ENCODE measurements around the gene RASGEF1B.
"Not testable (repeated sequence)": the region's sequence is repeated elsewhere in the genome, so short reads cannot be mapped to it uniquely, and the experiment has no call there.

The RASGEF1B gene

DNA sequence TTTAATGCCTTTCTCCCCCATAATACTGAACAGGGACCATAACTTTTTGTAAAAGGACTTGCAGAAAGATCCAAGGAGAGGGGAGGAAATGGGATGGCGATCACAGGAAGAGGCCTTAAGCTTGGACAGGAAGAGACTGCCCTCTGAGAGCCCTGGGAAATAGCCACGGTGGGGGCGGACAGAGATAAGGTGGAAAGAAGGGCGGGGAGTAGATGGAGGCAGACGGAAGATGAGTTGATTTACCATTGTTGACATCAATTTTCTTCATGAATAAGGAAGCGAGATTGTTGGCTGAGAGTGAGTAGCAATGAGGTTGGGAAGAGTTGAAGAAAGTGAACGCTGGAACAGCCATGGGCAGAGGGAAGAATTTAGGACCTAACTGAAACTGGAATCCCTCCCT is 63.4 kb downstream of the RASGEF1B start:
- Mint-ChIP-seq H3K4me1 (peaks cover 6% of the 10 kb centered on the region), H3K27ac (no peak overlapping the region)
- no peak for ATAC-seq

DNA sequence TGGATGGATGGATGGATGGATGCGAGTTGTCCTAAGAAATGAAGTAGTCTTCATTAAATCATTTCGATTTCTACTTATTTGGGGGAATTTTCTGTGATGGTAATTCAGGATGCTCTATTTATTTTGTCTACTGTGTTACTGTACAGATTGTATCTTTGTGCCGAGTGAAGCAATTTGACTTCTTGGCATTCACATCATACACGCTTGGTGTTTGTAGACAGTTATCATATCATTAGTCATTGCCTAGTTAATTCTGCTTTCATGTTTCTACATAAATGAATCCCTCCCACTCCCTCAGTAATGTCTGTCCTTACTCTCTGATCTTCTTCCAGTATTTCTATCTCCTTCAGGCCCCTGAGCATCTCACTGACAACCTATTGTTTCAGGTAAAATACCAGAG is 64.0 kb downstream of the RASGEF1B start:
- no peak for DNase-seq
- H3K4me1 Mint-ChIP-seq: peaks cover 6% of the 10 kb centered on the region

More for the DNA sequence above, 63.4 kb downstream of the RASGEF1B start:
- Mint-ChIP-seq H3K27me3 (peaks cover 11% of the 10 kb centered on the region), H3K9me3 (no peaks in the 10 kb centered on the region), H3K4me3 (no peak overlapping the region)
- no peak for DNase-seq

DNA sequence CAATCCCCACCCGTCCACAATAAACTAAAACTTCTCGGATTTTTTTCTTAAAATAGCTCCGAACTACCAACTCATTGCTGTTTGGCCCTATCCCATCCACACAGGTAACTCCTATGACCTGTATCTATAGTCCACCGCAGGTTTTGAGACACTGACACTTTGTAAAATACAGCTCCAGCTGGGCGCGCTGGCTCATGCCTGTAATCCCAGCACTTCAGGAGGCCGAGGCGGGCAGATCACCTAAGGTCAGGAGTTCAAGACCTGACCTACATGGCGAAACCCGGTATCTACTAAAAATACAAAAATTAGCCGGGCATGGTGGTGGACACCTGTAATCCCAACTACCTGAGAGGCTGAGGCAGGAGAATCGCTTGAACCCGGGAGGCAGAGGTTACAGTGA is 65.2 kb downstream of the RASGEF1B start:
- ATAC-seq: not testable (repeated sequence)

More for the DNA sequence above, 64.0 kb downstream of the RASGEF1B start:
- Mint-ChIP-seq H3K9me3 (no peaks in the 10 kb centered on the region), H3K27me3 (peaks cover 11% of the 10 kb centered on the region), H3K4me3 (no peak overlapping the region), H3K27ac (peak overlapping the region in 1 of 2 donors; percentile 6)
- ATAC-seq: no peak

DNA sequence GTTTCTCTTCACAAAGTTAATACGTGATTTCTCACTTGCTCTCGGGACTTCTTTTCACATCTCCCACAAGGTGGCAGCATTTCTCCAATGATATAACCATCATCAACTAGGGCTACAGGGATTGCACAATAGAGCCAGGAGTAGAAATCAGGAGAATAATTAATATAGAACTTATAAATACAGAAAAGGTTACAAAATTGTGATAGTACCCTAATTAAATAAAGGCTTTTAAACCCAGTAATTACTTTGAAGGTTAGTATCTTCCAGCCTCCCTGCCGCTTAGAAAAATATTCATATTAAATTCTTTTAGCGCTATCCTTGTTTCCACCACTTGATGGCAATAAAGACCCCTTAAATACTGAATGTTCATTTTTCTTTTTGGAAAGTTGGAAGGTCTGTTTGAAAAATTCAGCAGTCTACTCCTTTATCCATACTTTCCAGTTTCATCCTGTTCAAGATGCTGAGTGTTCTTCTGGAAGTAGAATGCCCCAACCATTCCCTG is 65.8 kb downstream of the RASGEF1B start:
- ATAC-seq: peak; percentile 48

More for the DNA sequence above, 65.2 kb downstream of the RASGEF1B start:
- H3K27ac Mint-ChIP-seq, H3K4me1 Mint-ChIP-seq, H3K9me3 Mint-ChIP-seq, H3K4me3 Mint-ChIP-seq, DNase-seq: not testable (repeated sequence)
- H3K27me3 Mint-ChIP-seq: peaks cover 11% of the 10 kb centered on the region

DNA sequence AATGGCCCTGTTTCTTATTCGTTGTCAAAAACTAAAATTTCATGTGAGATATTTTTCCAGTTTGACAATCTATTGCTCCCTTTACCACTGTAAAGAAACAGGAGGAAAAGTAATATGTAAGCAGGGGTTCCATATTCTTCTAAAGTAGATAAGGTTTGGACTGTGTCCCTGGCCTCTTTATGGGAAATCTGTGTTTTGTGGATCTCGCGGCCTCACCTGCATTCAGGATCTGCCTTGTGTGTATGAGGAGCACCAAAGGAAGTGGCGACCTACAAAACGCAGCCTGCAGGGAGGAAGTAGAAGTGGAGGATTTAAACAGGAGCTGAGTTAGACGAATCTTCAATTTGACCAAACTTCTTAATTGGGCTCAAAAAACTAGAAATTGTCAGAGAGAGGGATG is 67.0 kb downstream of the RASGEF1B start:
- Mint-ChIP-seq H3K9me3 (no peaks in the 10 kb centered on the region), H3K4me3 (no peak overlapping the region), H3K27me3 (peaks cover 11% of the 10 kb centered on the region), H3K4me1 (peaks cover 6% of the 10 kb centered on the region), H3K27ac (peak overlapping the region in 1 of 2 donors; percentile 27)
- no peak for DNase-seq
- no peak for ATAC-seq

More for the DNA sequence above, 65.8 kb downstream of the RASGEF1B start:
- no peak overlapping the region for H3K27ac Mint-ChIP-seq
- H3K4me1 Mint-ChIP-seq: peaks cover 6% of the 10 kb centered on the region
- H3K9me3 Mint-ChIP-seq: no peaks in the 10 kb centered on the region
- peak; percentile 30 to 39 for DNase-seq
- no peak overlapping the region for H3K4me3 Mint-ChIP-seq
- H3K27me3 Mint-ChIP-seq: peaks cover 11% of the 10 kb centered on the region

DNA sequence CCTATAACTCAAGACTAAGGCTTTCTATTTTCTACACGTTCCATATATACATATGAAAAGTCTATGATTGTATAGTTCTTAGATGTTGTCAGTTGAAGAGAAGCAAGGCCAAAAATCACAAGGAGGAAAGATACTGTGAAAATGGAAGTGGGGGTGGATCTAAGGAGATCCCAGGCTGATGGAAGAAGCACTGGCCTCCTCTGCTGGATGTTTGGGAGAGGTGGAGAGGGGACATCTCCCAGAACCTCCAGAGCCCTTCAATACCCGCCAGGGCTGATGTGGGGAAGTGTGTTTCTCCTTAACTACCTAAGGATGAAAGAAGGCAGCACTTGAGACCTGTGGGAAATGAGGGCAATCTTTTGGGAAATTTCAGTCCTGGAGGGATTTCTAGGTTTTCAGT is 67.4 kb downstream of the RASGEF1B start:
- Mint-ChIP-seq H3K27ac (peak overlapping the region in 1 of 2 donors; percentile 48), H3K4me1 (peaks cover 6% of the 10 kb centered on the region), H3K4me3 (no peak overlapping the region), H3K27me3 (peaks cover 11% of the 10 kb centered on the region), H3K9me3 (no peaks in the 10 kb centered on the region)
- DNase-seq (no peak), ATAC-seq (no peak)

DNA sequence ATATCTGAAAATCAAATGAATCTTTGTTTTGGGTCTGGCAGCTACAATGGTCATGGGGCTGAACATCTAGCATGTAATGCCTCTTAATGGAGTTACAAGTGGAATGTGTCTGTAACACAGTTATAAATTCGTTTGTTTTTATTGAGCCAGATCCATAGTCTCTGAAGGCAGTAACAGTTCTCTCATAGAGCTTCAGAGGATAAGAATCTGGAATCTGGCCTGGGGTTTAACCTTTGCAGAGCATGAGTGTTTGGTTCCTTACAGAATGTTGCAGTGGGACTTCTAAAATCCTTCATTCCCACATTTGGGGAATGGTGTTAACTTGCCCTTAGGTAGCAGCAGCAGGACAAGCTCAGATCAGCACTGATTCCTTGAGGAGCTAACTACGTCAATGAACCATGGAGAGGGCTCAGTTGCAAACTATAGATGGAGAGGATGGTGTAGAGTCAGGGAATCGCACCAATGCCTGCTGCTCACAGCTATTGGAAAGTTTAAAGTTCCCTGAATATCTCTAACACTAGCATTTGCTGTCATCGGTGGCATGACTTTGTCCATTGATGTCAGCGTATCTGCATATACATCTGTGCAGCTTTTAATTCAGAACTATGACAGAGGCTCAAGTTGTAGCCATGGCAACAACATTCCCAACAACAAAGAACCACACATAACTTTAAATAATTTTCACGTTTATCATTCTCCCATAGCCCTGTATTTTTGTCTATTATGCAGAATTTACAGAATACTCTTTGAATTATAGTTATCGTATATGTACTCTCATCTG is 72.2 kb downstream of the RASGEF1B start:
- Mint-ChIP-seq H3K27me3 (peaks cover 9% of the 10 kb centered on the region), H3K4me1 (no peaks in the 10 kb centered on the region), H3K4me3 (no peak overlapping the region), H3K9me3 (no peaks in the 10 kb centered on the region), H3K27ac (no peak overlapping the region)
- ATAC-seq: no peak
- no peak for DNase-seq

DNA sequence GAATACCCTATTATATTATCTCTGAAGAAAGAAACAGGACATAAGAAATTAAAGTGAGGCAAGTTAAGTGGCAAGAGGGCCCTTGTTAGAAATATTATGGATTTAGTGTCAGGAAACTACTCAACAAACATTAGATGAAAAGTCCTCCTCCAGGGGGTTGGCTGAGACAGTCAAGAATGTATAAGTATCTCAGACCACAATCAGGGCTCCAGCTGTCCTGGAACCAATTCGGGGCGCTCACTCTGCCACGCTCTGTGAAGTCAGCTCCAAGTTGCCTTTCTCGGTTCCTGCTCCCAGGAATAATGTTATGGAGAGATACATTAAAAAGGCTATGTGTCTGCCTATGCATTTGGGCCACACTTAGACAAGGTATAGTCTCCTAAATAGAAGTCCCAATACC is 73.3 kb downstream of the RASGEF1B start:
- no peak overlapping the region for H3K4me3 Mint-ChIP-seq
- DNase-seq: no peak
- no peaks in the 10 kb centered on the region for H3K27me3 Mint-ChIP-seq
- H3K9me3 Mint-ChIP-seq: no peaks in the 10 kb centered on the region
- no peak for ATAC-seq
- no peak overlapping the region for H3K27ac Mint-ChIP-seq
- no peaks in the 10 kb centered on the region for H3K4me1 Mint-ChIP-seq

DNA sequence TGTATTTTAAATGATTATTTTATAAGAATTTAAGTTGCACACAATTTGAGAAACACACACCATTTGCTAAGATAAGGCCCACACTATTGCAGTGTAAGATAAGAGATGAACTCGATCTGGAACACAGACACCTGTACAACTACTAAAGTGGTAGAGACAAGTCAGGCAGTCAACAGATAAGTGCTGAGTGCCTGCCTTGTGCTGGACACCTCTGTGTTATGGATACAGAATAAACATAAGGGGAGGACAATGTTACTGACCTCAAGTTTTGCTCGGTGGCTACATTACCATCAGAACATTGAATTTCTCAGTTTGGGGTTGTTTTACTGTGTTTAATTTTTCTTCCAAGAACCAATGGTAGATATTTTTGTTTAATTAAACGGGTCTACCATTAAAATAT is 74.1 kb downstream of the RASGEF1B start:
- DNase-seq: no peak
- no peak for ATAC-seq
- H3K9me3 Mint-ChIP-seq: no peaks in the 10 kb centered on the region
- no peak overlapping the region for H3K27ac Mint-ChIP-seq
- H3K27me3 Mint-ChIP-seq: no peaks in the 10 kb centered on the region
- H3K4me3 Mint-ChIP-seq: no peak overlapping the region
- no peaks in the 10 kb centered on the region for H3K4me1 Mint-ChIP-seq

DNA sequence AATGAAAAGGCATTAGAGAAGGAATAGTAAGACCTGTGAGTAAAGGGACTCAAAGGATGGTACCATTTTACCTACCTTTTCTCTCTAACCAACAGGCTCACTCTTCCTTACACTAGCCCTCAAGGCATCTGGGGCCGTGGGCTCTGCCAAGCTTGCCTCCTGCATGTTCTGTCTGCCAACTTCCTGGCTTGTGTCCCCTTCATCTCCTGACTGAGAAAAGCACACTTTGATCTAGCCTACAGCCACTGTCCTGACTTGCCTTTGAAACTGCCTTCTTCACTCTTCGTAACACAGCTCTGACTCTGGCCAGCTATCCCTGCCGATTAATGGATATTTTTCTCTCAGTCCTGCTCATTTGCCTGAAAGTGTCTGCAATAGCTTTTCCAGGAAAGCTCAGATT is 76.5 kb downstream of the RASGEF1B start:
- Mint-ChIP-seq H3K27me3 (no peaks in the 10 kb centered on the region), H3K4me3 (no peak overlapping the region), H3K27ac (no peak overlapping the region), H3K4me1 (no peaks in the 10 kb centered on the region), H3K9me3 (no peaks in the 10 kb centered on the region)
- ATAC-seq (no peak), DNase-seq (no peak)

DNA sequence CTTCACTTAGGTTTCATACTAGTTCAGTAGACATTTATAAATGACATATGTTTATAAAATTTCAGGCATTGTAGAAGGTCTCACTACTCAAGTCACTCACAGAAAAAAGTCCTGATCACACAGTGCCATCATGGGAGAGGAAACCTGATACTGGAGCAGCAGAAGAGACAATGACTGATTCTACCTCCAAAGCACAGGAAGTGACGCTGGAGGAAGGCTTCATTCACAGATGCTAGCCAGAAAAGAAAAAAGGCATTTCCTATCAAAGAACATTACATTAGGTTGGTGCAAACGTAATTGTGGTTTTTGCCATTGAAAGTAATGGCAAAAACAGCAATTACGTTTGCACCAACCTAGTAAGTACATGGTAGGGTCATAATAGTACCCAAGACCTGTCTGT is 79.5 kb downstream of the RASGEF1B start:
- no peak for DNase-seq
- Mint-ChIP-seq H3K9me3 (no peaks in the 10 kb centered on the region), H3K27me3 (no peaks in the 10 kb centered on the region), H3K4me3 (no peak overlapping the region), H3K27ac (no peak overlapping the region), H3K4me1 (no peaks in the 10 kb centered on the region)
- no peak for ATAC-seq

DNA sequence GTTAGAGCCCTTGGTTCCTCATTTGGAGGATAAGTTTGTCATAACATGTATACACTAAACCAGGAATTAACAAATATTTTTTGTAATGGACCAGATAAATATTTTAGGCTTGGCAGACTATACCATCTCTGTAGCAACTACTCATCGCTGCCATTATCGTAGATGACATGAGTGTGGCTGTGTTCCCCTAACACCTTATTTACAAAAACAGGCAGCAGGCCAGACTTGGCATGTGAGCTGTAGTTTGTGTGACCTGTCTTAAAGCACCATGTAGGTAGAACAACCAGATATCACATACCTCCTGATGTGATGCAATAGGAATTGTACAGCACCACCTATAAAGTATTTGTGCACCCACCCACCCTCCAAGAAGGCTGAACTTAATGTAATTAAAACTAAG is 82.0 kb downstream of the RASGEF1B start:
- DNase-seq: no peak
- Mint-ChIP-seq H3K4me1 (no peaks in the 10 kb centered on the region), H3K27me3 (peaks cover 7% of the 10 kb centered on the region), H3K4me3 (no peak overlapping the region), H3K27ac (no peak overlapping the region), H3K9me3 (no peaks in the 10 kb centered on the region)
- ATAC-seq: no peak

DNA sequence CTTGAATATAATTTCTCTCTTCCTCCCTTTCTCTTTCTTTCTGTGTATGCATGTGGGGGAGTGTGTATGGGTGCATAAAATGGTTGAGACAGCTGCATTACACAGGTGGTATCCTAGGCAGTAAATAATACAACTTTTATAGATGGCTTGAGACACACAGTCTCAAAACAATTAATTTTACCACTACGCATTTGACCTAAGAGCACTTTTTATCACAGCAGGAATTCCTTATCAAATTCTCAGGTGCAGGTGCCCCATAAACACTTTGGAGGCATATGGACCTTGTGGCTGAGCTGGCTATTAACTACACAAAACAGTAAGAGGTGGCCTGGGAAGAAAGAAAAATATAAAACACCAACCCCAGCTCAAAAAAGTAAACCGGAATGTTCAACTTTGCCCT is 91.3 kb downstream of the RASGEF1B start:
- no peaks in the 10 kb centered on the region for H3K4me1 Mint-ChIP-seq
- no peak for ATAC-seq
- H3K9me3 Mint-ChIP-seq: no peaks in the 10 kb centered on the region
- no peak for DNase-seq
- H3K27me3 Mint-ChIP-seq: peaks cover 41% of the 10 kb centered on the region
- H3K4me3 Mint-ChIP-seq: no peak overlapping the region
- H3K27ac Mint-ChIP-seq: peak overlapping the region in 1 of 2 donors; percentile 32

DNA sequence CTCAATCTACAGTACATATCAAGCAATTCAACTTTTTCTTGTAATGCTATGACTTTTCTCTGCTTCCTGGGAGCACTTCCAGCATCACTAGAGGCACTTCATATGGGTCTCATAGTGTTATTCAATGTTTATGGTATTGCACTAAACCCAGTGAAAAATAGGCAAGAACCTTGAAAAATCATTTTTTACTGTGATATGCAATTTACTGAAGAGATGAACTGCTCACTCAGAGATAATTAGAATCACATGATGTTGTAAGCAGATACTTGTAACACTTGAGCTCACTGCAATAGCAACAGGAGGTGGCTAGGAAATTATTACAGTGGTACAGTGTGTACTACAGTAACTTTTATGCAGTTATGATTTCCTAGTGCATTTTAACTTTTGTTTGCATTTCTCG is 93.3 kb downstream of the RASGEF1B start:
- Mint-ChIP-seq H3K27me3 (peaks cover 38% of the 10 kb centered on the region), H3K4me1 (no peaks in the 10 kb centered on the region), H3K27ac (no peak overlapping the region), H3K9me3 (no peaks in the 10 kb centered on the region), H3K4me3 (no peak overlapping the region)
- DNase-seq (no peak), ATAC-seq (no peak)

DNA sequence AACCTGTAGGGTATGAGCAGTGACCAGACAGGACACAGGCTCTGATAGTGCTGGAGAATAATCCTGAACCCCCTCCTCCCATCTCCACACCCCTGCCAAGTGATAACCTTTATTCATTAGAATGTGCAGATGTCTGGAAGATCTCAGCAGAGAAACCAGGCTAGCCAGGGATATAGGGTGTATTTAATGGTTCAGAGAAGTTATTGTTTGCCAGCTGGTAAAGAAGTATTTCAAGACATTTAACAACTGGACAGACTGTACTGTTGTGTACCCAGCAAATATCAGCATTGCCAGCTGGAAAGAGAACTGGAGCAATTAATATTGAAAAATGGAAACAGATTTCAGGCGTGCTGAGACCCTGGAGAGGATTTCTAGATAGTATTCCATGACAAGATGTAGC is 94.5 kb downstream of the RASGEF1B start:
- H3K4me3 Mint-ChIP-seq: no peak overlapping the region
- DNase-seq (no peak), ATAC-seq (no peak)
- H3K4me1 Mint-ChIP-seq: no peaks in the 10 kb centered on the region
- no peaks in the 10 kb centered on the region for H3K9me3 Mint-ChIP-seq
- peaks cover 40% of the 10 kb centered on the region for H3K27me3 Mint-ChIP-seq
- no peak overlapping the region for H3K27ac Mint-ChIP-seq

DNA sequence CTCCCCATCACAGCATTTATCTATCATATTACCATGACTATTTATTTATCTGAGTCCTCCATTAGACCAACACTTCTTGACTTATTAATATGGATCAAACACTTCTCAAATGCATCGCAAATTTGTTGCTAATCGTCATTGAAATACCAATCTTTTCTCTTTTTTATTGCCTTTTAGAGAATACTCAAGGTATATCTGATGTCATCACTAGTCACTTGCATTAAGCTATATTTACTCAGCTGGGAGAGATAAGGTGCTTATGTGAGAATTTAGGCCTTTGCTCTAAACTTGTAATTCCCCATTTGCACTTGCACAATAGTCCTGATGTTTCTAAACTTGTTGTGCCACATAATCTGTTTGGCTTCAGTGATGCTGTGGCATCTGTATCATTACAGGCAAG is 95.0 kb downstream of the RASGEF1B start:
- Mint-ChIP-seq H3K9me3 (no peaks in the 10 kb centered on the region), H3K4me3 (no peak overlapping the region), H3K4me1 (no peaks in the 10 kb centered on the region), H3K27me3 (peaks cover 40% of the 10 kb centered on the region), H3K27ac (no peak overlapping the region)
- ATAC-seq (no peak), DNase-seq (no peak)
